HG03439 (cell line): Measurements from ENCODE around the gene SELENOH.

Experiments
- ATAC-seq: cut with Tn5 transposase; IDR thresholded peaks from one replicate; pipeline ENCODE4 v1.9.1; 2021; ENCODE audit warnings: mild to moderate bottlenecking, moderate library complexity; ENCODE audit not compliant: unreplicated experiment

SELENOH gene

DNA sequence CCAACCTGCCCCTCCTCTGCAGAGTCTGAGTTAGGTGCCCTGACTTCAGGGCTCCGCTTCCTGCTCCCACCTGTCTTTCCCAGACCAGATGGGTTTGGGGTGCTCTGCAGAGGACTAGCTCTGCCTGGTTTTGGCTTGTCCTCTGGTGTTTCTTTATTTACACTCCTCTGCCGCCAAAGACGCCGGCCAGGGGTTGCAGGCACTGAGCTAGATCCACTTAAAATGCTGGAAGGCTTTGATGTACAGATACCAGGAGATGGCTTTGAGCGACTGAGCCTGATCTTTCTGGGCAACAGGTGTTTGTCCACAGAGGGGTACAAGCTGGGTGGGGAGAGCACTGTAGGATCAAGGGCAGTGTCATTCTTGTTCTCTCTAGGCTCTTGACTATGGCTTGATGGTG, 3.9 kb downstream of the SELENOH start:
- ATAC-seq = no peak

DNA sequence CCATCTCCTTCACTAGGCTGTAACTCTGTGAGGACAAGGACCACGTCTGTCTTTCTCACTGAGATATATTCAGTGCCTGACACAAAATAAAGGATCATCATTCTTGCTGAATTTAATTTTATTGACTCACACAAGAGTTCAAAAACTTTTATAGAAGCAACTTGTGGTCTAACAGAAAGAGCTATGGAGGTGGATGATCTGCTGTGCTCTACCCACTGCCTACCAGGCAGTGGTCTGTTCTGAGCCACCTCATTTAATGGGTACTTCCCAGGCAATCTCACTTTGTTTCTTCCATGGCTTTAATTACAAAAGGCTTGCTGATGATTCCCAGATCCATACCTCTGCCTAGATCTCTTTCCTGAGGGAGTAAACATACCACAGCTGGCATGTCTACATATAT, 5.6 kb downstream of the SELENOH start:
- no peak for ATAC-seq

DNA sequence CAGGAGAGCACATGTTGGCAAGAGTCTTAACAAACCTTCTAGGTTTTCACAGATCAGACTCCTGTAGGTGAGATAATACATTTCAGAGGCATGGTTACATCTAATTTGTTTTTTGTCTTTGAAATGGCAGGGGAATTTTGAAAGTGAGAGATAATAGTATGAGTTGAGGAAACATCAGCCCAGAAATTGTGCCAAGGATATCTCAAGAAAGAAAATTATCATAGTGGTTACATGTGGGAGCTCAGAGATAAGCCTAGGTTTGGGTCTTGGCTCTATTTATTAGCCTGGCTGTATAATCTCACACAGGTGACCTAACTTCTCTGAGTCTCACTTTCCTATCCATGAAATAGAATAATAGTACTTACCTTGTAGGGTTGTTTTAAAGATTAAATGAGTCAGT, 9.9 kb downstream of the SELENOH start:
- no peak for ATAC-seq

DNA sequence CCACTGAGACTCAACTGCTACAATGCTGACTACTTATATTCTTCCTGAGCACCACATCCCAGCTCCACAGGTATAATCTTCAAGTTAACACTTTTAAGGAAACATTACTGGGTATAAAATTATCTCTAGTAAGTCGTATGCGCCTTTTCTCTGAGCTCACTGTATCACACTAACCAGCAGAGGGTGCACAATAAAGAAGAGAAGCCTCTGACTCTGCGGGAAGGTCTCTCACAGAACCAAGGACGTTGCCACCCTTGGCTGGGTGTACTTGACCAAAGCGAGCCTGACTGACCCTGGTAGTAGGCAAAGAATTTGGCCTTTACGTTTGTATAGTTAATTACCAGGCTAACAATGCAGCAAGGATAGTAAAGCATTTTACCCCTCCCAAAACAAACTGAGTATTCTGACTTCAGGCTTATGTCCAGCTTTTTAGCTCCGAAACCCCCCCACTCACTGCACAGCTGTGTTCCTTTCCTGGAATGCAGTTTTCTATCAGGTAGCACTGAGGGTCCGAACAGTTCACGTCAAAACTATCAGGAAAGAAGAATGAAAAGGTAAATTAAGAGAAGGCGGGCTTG, 10.5 kb downstream of the SELENOH start, which contains the start of gene BTBD18:
TSS of gene BTBD18 (minus strand) at position 144 of the 578 bp plus-strand sequence. CDS start 631 bp downstream, outside the sequence.
- ATAC-seq = no peak

DNA sequence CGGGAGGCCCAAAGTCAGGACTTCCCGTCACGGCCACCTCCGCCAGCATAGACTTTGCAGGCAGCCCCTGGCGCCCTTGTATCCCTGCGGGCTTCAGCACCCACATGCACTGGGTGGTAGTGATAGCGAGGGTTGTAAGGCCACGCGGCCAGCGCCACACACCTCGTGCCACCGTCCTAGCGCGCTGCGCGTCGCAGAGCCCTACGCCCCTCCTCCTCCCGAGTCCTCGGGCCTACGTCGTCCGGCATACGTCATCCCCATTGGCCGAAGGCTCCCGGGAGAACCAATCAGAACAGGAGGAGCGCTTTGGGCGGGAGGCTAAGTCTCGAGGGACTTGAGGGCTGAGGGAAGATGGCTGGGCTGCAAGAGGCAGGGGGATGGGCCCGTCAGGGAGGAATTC, 11.7 kb downstream of the SELENOH start:
- no peak for ATAC-seq

DNA sequence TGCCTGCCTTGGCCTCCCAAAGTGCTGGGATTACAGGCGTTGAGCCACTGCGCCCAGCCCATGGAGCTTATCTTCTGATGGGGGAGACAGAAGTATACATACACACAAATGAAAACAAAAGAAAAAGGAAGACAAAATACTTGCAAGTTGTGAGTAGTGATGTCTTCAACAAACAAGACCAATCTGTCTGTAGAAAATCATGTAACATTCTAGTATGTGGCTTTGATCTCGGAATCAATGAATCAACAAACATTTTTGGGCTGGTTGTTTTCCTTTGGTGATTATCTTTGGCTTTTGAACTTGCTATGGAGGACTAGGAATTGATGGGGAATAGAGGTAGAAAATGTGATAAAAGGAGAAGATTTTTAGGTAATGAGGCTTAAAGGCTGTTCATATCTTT, 16.9 kb downstream of the SELENOH start:
- ATAC-seq = no peak

DNA sequence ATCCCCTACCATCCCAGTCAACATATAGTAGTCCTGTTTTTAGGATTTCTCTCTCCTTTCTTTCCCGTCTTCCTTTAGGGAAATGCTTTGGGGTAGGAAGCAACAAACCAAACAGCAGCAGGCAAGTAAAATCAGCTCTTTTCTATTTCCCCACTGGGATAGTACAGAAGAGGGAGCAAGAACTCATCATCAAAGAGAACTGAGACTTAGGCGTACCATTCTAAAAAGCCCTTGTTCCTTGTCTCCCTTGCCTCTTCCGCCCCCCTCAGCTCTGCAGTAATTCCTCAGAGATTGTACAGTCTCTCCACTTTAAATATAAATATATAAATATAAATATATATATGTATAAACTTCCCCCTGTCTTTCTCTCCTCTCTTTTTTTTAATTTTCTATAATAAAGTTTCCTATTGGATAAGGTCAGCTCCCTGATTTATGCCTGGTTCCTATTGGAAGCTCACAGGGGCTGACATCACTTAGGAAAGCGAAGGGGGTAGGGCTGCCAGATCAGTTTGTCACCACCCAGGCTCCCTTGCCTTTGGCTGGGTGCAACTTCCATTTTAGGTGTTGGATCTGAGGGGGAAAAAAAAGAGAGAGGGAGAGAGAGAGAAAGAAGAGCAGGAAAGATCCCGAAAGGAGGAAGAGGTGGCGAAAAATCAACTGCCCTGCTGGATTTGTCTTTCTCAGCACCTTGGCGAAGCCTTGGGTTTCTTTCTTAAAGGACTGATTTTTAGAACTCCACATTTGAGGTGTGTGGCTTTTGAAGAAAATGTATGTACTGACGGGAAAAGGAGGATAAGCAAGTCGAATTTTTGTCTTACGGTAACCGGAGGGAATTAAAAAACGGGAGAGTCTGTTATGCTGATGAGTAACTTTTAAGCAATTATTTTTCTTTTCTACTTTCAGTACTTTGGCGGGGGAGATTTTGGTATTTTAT, 20.3 kb downstream of the SELENOH start, which contains the start of gene CTNND1:
TSS of gene CTNND1 (plus strand) at position 502 of the 934 bp plus-strand sequence. CDS start 29,677 bp downstream, outside the sequence.
- no peak for ATAC-seq

DNA sequence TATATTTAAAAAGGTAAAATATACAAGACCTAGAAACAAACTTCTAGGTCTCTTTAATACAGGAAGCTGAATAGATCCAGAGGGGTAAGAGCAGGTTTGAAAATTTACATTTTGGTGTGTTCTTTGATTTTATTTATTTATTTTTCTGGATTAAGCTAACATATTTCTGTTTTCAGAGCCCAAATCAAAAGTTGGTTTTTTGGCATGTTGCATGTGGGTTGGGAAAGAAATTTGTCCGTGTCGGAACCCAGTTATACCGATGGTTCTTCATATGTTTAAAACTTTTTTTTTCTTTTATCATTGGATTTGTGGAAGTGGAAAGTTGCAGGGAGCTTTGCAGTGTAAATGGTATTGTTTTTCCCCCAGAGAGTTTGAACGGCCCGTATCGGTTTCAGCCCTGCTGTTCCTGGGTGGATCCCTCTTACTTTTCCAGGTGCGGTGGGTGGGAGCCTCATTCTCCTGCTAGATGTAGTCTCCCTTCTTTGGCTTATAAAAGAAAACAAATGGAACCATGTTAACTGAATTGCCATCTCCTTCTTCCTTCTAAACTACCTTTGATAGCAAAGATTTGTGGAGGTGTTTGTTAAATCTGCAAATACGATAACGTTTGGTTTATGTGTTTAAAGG, 21.1 kb downstream of the SELENOH start:
- no peak for ATAC-seq

DNA sequence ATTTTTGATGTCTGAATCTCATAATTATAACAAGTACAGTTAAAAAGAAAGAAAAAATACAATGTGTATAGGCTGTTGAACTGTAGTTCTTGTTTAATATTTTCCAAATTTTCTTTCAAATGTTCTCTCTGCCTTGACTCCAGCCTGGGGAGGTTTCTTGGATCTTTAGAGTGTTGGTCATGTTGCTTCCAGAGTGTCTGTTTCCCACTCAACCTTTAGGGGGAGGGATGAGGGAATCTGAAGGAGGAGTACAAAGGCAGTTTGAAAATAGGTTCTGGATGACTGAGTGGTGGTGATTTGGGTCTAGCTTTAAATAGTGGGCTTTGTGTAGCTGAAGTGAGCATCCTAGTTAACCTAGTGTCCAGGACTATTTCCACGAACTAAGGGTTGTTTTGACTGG, 22.3 kb downstream of the SELENOH start:
- ATAC-seq = no peak

DNA sequence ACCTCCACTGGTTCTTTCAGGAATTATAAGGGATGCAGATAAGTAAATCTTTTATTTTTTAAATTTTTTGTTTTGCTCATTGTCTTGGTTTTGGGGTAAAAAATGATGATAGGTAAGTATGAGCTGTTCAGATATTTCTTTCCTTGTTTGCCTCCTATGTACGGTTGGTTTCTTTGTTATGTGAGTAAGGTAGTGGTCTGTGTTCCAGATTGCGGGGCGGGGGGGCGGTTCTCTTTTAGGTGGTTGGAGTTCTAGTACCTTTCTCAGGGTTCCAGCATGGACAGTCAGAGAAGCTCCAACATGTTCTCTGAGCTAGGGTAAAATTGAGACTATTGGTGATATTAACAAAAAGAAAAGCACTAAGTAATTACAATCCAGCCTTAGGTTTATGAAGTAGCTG, 22.7 kb downstream of the SELENOH start:
- ATAC-seq = no peak

DNA sequence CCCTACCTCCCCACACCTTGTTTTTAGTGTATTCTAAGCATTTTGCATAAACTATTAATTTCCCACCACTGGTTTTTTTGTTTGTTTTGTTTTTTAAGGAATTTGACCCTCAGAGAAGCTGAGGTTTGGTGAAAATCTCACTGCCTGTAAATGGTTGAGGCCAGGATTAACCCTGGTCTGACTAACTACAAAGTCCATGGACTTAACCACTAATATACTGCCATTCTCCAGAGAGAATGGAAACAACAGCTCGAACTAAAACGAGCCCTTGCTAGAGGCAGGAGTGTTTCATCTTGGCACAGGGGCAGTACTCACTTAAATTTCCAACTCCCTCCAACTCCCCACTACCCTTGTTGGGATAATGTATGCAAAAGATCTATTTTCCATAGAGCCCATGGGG, 23.3 kb downstream of the SELENOH start:
- ATAC-seq = no peak

DNA sequence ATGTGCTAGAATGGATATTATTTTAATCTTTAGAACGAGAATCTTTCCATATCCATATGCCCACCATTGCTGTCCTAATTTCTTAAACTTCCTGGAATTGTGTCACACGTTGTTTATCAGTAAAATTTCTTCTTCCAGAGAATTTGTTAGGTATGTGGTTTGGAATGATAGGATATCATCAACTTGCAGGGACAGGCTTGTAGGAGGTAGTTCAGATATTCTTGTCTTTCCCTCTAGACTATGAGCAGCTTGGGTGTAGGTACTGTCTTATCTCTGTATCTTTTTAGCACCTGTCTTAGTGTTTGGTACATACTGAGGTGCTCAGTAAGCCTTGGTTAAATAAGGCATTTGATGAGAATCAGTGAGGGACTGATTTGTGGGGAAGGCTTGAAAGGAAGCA, 23.7 kb downstream of the SELENOH start:
- no peak for ATAC-seq

DNA sequence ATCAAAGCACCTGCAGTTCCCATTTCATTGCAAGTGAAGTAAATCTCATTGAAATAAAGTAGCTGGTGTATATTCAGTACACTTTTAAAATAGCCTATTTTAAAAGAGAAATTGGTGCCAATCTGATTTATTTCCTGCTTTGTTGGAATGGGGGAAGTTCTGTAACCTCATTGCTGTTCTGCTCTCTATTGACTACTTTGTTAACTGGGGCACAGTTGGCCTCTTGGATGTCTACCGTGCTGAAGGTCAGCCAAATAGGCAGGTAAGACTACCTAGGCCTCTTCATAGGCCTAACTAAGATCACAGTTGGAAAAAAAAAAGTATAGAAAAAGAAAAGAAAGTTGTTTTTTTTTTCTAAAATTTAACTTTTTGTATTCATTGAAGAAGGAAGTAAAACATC, 29.5 kb downstream of the SELENOH start:
- no peak for ATAC-seq

DNA sequence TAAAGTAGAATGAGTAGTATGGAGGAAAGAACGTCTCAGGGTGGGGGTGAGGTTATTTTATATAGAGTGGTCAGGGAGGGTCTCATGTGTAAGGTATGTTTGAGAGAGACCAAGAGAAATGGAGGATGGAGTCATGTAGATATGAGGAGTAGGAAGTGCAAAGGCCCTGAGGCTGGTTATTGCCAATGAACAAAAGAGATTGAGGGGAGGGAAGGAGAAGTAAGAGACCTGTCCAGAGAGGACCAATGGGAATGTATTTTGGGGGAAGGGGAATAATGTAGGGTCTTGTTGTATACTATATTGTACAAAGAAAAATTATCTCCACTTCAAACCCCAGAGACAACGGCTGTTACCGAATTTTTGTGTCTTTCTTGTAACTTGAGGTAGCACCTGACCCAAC, 30.1 kb downstream of the SELENOH start:
- no peak for ATAC-seq

DNA sequence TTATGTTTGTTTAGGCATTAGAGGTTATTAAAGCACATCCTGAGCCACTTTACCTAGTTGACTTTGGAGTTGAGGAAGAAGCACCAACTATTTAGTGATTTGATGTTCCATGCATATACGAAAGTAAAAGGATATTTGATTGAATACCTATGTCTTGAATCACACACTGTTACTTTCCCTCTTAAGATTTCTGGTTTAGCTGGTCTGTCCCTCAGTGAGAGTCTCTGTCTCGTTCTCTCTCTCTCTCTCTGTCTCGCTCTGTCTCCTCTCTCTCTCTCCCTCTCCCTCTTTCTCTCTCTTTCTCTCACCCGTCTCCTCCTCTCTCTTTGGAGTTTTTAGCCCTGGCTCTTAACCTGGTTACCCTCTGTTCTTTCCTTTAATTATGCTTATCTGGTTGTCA, 31.3 kb downstream of the SELENOH start:
- no peak for ATAC-seq

DNA sequence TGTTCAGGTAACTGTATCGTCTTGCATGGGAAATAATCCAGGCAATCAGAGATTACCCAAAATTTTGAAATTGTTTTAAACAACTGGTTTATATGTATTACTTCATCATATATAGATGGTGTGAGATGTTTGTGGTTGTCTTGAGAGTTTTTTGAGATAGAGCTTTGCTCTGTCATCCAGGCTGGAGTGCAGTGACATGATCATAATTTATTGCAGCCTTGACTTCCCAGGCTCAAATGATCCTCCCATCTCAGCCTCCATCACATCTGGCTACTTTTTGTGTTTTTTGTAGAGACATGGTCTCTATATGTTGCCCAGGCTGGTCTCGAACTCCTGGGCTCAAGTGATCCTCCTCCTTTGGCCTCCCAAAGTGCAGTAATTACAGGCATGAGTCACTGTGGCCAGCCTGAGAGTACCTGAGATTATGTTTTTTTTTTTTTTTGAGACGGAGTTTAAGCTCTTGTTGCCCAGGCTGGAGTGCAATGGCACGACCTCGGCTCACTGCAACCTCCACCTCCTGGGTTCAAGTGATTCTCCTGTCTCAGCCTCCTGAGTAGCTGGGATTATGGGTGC, 31.8 kb downstream of the SELENOH start:
- no peak for ATAC-seq

DNA sequence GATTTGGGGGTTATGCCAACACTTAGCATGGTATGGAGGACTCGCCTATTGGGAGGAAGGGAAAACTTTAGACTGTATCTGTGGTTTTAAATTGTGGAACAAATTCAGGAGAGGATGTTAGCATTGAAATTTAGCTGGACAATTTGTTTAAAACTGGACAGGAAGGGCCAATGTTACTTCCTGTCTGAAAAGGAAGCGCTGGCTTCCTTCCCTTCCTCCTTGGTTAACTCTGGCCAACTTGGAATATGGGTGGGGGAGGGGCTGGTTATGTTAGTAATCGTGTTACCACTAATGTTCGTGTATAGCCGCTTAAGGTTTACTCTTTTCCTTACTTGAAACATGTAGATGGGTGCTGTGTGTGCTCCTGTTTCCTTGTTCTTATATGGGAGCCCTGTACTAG, 34.2 kb downstream of the SELENOH start:
- ATAC-seq = no peak

DNA sequence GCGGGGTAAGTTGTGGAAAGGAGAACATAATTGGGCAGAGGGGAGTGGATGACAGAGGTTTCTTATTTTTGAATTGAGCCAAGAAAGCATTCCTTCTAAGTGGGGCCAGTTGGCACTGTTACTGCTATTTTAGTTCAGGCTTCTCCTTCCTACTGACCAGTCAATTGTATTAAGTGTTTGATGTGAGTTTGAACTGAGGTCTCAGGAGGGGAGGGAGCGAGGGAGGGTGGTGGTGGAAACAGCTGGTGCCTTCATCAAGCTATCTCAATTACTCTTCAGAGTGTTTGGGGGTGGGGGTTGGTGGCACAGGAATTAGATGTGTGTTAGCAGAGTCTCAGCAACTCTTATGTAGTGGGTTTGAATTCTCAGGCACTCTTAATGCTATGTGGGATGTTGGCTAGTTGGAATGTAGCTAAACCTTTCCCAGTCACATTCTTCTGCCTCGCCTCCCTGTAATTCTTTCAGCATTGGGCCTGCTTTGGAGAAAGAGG, 34.8 kb downstream of the SELENOH start:
- no peak for ATAC-seq

DNA sequence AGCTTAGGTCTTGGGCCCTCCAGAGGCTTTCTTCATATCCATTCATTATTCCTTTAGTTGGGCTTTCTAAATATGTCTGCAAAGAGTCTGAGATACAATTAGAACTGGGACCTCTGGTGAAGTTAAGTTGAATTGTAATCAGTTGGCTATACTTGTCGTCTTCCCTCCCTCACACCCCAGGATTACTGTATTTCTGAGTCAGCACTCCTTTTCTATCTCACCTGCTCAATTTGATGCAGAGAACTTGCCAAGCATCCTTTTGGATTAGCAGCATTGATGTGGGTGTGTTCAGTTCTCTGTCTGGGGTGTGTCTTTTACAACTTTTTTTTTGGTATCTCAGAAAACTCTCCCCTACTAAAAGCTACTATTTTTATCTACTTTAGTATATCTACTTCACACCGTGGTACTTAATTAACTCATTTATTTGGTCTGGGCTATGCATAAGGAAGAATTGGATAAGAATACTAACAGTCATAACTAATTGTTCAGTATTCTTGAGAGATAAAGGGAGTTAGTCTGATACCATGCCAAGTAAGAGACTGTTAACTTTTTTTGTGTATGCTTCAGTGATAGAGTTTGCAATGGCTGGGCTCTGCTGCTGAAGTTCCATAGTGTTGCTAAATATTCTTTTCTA, 35.4 kb downstream of the SELENOH start:
- no peak for ATAC-seq

DNA sequence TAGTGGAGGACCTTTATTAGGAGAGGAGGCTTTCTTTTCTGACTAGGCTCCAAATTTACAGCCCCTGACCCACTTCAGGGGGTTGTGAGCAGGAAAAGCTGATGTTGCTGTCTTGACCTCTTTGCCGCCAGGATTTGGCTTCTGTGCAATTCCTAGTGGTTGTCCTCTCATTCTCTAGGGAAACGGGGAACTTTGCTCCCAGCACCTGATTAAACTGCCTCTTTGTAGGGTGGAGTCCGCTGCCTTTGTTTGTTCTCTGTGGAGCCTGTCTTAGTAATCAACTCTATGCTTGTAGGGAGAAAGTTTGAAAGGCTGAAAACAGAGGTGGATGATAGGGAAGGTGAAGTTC, 36.7 kb downstream of the SELENOH start:
- ATAC-seq = no peak
